Measurements from ENCODE around the gene NLGN1.

The NLGN1 gene

GRCh38 chr3:174099724-174100123, 702.2 kb downstream of the NLGN1 start:
- no peak for DNase-seq (ENCODE audit: low read depth)

DNA sequence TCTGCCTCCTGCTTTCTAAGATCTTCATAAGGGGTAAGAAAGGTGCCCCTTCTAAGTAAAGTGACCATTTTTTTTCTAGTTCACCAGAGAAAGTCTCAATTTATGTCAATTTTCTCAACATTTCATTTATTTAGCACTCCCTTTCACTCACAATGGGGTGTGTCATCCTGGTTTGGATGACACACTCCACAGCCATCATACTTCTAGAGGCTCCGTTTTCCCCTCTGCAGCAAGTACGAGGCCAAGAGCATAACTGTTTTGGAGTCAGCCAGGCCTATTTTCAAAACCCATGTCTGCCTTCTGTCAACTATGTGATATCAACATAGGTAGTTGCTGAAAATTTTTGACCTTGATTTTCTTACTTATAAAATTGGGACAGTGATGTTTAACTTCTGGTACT, 703.2 kb downstream of the NLGN1 start:
- DNase-seq (ENCODE audit: low read depth): no peak

GRCh38 chr3:174101244-174101643, 703.7 kb downstream of the NLGN1 start:
- no peak for DNase-seq (ENCODE audit: low read depth)

GRCh38 chr3:174102274-174102673, 704.7 kb downstream of the NLGN1 start:
- DNase-seq (ENCODE audit: low read depth): no peak

DNA sequence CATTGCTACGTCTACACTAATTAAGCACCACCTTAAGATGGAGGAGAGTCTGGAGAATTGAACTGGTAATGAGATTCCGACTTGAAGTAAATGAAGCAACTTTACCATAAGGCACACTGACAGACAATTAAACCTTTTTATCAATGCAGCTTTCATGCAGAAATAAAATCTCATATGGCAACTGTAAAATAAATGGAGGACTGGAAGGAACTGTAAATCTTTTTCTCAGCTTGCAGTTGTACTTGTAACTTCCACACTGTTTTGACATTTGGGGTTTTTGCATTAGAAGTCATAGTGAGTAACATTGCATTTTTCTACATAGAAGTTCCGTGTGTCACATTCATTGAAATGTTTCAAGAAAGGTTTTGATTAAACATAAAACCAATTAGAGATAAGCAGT, 705.3 kb downstream of the NLGN1 start:
- no peak for DNase-seq (ENCODE audit: low read depth)

GRCh38 chr3:174110761-174111160, 713.2 kb downstream of the NLGN1 start:
- DNase-seq (ENCODE audit: low read depth): no peak

DNA sequence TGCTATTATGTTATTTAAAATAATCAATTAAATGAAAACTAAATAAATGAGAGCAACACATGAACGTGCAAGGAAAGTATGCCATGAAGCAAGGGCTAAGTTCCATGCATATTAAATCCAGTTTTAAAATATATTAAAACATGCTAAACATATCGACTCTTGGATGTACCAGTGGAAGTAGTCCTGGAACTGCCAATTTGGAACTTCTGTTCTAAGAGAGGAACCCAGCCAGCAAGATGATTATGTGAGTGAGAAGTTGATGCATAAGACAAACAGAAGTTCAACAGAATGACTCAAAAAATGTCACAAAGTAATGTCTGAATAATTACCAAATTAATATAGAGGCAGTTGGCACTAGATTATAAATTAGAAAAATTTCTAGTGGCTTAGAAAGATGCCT, 714.2 kb downstream of the NLGN1 start:
- no peak for DNase-seq (ENCODE audit: low read depth)

DNA sequence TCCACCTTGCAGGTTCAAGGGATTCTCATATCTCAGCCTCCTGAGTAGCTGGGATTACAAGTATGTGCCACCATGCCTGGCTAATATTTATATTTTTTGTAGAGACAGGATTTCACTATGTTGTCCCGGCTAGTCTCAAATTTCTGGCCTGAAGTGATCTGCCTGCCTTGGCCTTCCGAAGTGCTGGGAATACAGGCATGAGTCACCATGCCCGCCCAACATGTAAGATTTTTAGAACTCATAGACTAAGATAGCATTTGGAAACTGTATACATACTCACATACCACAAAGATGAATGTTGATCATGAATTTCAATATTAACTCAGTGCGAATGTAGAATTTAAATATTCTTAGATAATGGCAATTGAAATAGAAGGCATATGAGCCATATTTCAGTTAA, 718.9 kb downstream of the NLGN1 start:
- no peak for DNase-seq (ENCODE audit: low read depth)

- DNase-seq (ENCODE audit: low read depth): no peak
Observed at GRCh38 chr3:174120997-174121396, 723.5 kb downstream of the NLGN1 start.

DNA sequence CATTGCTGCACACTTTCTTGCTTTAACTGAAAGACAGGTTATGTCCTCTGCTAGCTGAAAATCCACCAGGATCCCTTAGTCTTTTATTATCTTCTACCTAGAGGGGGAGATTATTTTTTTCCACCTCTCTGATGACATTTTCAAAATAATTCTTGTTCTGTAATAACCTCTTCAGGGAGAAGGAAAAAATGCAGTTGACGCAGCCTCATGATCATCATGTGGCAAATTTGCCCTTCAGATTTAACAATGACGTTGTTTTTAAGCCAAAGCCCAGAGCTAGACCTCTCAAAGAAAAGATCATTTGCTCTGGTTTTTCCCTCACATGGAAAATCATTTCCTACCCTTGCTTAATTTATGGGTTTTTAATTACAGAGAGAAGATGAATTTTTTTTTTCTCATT, 724.9 kb downstream of the NLGN1 start:
- no peak for DNase-seq (ENCODE audit: low read depth)

DNA sequence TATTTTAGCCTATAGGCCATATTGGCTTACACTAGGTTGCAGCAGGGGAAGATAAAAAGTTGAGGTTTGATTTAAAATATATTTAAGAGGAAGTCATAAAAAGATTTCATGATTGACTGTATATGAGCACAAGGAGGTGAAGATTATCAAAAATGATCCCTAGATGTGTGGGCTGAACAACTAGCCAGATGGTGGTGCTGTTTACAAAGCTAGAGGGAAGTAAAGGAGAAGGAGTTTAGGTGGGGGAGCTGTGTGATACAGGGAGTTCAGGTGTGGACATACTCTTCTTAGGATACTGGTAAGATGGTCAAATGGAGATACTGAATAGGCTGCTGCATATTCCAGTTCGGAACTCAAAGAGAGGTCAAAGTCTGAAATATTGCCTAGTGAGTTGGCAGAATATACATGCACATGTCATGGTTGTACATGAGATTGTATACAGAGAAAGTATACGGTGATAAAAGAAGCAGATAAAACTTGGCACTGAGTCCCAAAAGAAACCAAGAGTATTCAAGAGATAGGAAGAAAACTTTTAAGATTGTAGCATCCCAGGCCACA, 727.8 kb downstream of the NLGN1 start:
- peak; percentile 18 for DNase-seq (ENCODE audit: low read depth)

DNA sequence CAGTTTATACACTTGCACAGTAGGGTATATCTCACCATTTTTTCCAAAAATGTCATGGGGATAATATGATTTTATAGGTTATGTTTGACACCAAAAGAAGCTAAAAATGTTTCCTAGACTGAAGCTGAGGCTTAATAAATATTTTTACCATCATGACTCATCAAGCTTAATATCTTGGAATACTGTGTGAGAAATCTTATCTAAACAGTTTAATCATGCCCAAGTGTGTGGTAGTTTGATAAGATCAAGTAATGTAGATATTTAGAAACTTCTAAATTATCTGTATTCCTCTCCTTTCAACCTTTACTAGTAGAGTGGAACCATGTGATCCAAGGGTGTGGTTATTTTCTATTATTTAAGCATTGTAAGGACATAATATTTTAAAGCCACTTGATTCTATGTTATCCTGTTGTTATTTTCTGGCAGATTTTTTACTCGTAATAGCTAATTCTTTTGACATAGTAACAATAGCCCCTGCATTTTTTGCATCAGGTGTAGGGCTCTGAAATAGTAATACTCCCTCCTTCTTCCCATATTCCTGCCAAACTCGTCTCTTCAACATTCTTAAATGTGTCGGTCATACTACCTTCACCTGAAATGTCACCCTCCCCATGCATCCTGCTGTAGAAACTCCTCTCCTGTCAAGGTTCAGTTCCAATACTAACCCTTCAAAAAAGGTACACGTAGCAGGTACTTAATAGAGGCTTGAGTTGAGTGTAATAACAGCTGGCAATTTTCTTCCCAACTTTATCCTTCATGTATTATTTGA, 729.6 kb downstream of the NLGN1 start:
- no peak for DNase-seq (ENCODE audit: low read depth)

- no peak for DNase-seq (ENCODE audit: low read depth)
Observed at GRCh38 chr3:174132006-174132405, 734.5 kb downstream of the NLGN1 start.

DNA sequence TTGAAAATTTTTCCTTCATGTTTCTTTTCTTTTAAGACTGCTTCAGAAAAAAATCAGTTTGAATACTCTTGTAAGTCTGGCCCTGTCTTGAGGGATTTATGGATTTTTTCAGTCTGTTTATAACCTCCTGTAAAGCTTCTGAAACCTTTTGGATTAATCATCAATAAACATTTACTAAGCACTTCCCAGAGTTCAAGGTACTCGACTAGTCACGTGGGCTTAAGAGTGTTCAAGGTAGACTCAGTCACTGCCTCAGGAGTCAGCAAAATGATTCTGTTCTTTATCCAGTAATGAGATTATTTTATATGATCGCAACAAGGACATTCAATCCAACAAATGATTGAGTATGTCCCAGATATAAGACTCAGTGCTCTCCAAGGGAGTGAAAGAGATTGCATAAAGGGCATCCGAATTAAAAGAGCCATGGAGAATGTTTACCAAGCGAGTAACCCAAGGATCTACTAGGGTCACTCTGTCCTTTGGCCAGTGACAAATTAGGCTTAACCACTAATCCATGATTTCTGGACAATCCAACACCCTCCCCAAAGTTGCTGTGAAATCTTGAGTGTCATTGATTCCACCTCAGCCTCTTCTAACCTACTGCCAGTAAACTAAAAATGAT, 735.0 kb downstream of the NLGN1 start:
- DNase-seq (ENCODE audit: low read depth): no peak

DNA sequence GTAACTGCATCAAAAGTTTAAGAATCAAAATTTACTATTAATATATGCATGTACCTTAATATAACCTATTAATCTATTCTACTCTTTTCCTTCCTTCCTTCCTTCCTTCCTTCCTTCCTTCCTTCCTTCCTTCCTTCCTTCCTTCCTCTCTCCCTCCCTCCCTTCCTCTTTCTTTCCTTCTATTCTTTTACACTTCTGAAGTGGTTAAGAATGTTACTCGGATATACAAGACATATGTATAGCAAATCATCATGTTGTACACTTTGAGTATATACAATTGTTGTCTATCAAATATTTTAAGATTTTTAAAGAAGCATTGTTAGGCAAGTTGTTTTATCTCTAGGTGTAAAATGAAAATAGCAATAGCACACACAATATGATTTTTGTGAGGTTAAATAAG, 748.5 kb downstream of the NLGN1 start:
- no peak for DNase-seq (ENCODE audit: low read depth)

DNA sequence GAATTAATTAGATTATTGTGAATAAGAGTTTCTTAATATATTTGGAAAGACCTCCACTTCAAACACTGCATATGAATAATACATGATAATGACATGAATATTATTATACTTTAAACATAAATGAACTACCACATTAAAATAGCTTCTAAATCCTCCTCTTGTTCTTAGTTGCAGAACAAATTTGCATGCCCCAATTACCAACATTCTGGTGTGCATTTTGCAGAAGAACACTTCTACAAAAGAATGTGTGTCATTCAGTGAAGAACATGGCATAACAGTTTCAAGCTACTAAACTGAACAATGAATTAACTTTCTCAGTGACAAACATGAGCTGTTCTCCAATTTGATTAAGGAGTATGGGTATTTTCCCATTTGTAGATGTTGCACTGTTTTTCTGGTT, 750.3 kb downstream of the NLGN1 start:
- no peak for DNase-seq (ENCODE audit: low read depth)

DNA sequence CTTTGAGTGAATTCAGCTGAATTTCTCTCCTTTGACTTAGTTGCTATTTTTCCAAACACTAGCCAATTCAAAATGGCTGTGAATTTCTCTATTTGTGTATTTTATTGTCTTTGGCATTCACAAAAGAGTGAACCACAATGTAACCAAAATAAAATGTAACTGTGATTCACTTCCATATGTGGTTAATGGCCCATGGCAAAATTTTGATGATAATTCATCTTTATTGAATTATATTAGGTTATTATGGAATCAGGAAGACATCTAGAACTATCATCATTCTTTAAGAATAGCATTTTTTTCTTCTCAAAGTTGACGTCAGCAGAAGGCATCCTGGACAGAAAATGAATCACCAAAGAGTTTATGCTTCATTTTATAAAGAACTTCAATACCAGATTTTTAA, 756.3 kb downstream of the NLGN1 start:
- DNase-seq (ENCODE audit: low read depth): peak; percentile 80

DNA sequence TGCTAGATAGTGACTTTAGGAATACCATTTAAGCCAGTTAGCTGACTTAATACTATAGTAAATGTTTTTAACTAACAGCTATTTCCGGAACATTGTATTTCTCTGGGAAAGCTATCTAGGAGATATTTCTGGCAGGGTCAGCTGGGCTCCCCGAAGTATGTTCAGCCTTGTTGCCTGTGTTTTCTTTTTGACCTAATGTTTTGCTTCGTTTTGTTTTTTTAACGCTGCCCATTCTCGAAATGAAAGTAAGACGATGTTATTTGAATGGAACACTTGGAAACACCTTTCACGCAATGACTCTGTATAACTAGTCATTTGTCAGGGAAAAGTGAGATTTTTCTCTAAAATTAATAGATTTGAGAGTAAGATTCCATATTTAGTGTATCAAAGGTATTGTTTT, 758.7 kb downstream of the NLGN1 start:
- DNase-seq (ENCODE audit: low read depth): no peak

- no peak for DNase-seq (ENCODE audit: low read depth)
Observed at GRCh38 chr3:174158674-174159073, 761.1 kb downstream of the NLGN1 start.

DNA sequence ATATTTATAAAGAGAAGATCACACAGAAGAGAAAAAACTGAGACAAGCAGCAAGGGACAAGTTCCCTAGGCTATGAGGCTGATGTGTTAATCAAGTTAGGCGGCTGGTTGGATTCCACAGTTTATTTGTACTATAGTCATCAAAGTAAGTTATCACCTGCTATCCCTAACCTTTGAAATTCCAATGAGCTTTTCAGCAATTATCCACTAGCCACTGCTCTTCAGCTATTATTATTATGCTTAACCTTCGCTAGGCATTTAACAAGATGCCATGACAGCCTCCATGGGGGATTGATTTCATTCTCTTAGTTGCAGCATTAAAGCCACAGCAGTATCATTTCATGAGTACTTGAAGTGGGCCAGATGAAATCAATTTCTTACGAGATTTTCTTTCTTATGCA, 762.1 kb downstream of the NLGN1 start:
- DNase-seq (ENCODE audit: low read depth): no peak

DNA sequence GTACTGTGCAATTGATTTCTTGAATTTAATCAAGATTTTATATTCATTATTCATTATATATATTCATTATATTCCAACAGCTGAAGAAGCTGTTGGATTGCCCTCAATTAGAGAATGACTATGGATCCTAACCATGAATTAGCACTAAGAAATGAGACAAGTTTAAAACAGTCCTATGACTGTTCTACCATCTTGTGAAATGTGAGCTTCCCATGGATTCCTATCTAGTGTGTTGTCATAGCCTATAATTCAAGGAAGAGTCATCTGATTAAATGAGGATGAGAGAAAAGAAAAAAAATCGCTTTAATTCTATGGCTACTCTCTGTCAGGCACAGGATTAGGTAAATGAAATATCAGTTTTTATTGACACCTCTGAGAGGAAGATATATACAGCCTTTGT, 765.0 kb downstream of the NLGN1 start:
- peak; percentile 50 for DNase-seq (ENCODE audit: low read depth)

- peak; percentile 33 for DNase-seq (ENCODE audit: low read depth)
Observed at GRCh38 chr3:174168026-174168425, 770.5 kb downstream of the NLGN1 start.

DNA sequence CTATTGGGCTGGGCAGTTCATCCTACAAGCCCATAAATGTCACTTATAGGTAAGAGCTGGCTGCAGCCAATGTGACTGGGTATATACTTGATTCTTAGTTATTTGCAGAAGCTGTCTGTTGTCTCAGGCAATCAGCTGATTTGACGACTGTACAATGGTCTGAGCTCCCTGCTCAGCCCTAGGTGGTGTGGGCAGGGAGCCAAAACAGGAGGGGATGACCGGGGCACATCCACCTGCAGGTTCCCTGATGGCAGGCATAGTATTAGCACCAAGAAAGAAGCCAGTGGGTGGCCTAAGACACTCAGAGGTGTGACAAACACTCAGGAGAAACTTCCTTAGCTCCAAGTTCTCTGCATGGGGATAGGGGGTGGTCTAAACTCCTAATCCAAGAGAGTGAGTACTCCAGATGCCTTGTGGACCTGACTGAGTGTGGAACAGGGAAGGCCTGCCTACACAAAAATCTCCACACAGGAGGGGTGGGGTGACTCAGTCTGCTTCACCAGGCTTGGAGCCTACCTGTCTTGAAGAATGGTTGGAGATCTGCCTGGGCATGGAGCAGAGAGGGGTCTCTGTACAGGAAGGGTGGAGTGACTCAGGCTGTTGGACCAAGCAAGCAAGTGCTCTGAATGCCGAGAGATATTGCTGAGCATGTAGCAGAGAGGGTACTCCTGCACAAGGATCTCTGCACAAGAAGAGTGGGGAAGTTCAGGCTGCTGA, 771.2 kb downstream of the NLGN1 start:
- DNase-seq (ENCODE audit: low read depth): no peak
